HuH-7 (cell line): ENCODE results near the gene DUOX2.
"Not testable (repeated sequence)": the region's sequence is repeated elsewhere in the genome, so short reads cannot be mapped to it uniquely, and the experiment has no call there.

ENCODE experiments used
- DNase-seq: peaks from one replicate; pipeline ENCODE4 v3.0.0; 2011; ENCODE audit warnings: low spot score

The DUOX2 gene

GRCh38 chr15:45073602-45074001 is 40.4 kb downstream of the DUOX2 start:
- DNase-seq: not testable (repeated sequence)

DNA sequence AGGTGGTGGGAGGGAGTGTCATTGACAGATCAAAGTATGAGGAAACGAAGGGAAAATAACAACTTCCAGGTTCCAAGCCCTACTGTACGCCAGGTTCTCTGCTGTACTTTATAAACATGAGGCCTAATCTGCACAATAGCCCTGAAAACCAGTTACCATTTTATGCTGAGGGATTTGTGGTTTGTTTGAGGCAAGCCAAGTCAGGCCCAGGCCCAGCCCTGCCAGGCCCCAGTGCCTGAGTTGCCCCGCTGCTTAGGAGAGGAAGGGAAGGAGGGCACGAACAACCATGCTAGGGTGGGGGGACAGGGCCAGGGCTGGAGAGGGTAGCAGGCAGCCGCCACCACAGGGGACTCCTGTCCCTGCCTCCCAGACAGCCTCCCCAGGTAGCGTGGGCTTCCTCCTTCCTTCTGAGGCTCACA is 44.0 kb downstream of the DUOX2 start:
- not testable (repeated sequence) for DNase-seq

DNA sequence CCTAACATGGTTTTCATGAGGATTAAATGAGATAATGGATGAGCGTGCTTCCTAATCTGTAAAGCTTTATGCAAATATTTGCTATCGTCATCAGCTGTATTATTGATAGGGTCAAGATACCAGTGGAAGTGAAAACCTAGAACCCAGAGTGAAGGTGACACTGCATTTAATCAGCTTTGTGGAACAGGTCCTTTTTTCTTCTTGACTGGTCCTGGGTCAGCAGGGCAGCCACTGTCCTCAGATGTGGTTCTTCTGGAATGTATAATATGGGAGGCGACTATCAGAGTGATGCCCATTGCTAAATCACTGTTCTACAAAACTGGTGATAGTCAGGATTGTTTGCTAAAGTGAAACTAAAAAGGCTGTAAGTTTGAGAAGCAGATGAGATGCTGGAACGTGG is 49.6 kb downstream of the DUOX2 start:
- no peak for DNase-seq

GRCh38 chr15:45062301-45062700 is 51.7 kb downstream of the DUOX2 start:
- DNase-seq: not testable (repeated sequence)

DNA sequence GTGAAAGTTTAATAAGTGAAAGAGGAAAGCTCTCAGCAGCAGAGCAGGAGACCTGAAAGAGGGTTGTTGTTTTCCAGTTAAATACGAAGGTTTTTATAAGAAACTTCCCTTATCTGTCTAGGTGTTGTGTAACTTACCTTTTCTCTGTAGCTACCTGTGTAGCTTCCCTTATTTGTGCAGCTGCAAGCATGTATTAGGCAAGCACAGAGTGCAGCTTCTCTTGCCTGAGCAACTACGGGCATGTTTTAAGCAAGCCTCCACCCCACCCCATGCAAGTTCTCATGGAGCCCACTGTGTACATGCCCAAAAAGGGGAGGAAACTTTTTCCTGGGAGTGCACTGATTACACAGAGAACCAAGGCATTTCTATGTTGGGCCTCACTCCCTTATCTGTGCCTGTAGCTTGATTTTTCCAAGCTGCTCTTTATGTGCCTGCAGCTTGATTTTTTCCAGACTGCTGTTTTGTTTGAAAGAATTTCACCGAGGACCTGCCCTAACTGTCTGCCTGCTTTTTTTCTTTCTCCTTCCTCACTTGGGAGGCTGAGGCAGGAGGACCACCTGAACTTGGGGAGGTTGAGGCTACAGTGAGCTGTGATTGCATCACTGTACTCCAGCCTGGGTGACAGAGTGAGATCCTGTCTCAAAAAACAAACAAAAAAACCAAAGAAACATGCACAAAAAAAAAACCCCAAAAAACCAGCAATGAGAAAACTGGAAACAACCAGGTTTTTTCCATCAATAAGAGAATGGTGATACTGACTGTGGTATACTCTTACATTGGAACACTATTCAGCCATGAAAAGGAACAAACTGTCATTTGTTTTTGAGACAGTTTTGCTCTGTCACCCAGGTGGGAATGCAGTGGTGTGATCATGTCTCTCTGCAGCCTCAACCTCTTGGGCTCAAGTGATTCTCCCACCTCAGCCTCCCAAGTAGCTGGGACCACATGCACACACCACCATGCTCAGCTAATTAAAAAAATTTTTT is 55.0 kb downstream of the DUOX2 start:
- DNase-seq: not testable (repeated sequence)

GRCh38 chr15:45052676-45053075 is 61.3 kb downstream of the DUOX2 start:
- DNase-seq: not testable (repeated sequence)

DNA sequence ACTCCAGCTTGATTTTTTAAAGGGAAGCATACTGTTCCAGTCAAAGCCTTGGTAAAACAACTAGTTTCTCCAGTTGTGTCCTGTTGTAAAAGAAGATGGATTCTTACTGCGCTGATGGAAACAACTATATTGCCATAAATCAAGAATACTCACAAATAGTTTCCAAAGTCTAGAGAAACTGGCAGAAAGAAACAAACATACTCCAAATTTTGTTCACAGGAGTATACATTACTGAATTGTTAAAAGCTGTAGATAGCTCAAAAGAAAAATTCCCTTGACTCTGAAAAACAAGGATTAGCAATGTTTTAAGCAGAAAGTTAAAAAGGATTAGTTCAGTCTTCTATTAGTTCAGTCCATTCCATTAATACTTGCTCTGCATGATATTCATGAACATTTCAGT is 63.4 kb downstream of the DUOX2 start:
- DNase-seq: no peak

DNA sequence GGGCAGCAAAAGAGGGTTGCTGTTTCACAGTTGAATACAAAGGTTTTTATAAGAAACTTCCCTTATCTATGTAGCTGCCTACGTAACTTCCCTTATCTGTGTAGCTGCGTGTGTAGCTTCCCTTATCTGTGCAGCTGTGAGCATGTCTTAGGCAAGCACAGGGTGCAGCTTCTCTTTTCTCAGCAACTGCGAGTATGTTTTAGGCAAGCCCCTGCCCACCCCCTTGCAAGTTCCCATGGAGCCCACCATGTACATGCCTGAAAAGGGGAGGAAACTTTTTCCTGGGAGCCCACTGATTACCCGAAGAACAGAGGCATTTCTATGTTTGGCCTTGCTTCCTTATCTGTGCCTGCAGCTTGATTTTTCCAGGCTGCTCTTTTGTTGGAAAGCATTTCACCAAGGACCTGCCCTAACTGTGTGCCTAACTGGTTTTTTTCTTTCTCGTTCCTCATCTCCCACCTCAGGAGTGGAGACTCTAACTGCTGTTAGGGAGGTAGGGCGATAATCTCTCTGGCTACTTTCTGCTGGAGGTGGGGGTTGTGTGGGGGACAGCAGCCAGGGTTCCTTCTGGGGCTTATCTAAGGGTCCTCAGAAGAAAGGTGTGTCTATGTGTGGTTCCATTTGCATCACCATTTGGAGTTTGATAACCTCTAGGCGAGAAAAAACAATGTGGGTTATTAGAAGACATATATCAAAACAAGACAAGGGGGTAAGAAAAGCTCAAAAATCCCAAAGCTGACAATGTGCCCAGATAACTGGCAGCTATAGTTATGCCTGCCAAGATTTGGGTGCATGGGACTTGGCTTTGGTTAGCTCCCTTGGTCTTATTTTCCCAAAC is 65.0 kb downstream of the DUOX2 start:
- DNase-seq: no peak

GRCh38 chr15:45048449-45048793 is 65.6 kb downstream of the DUOX2 start:
- DNase-seq: not testable (repeated sequence)

DNA sequence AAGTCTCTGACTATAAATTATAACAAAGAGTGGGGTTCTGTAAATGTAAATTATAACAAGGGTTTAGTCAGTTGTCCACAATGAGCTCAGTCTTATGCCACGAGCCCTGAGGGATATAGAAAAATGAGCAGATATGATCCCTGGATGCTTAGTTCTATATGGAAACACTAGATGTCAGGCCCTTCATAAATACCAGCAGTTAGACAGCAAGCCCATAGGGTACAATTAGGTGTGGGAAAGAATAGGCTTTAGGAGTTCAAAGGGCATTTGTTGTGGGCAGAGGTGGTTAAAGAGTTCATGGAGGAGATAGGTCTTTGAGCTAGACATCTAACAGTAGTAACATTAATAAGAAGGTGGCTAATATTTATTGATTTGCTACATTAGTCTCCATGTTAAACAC is 69.7 kb downstream of the DUOX2 start:
- not testable (repeated sequence) for DNase-seq

GRCh38 chr15:45042859-45043258 is 71.1 kb downstream of the DUOX2 start:
- DNase-seq: not testable (repeated sequence)
